WTC11 (cell line): ENCODE data around the gene KCNB1. TPM values are rescaled to one million over a fixed set of nuclear protein-coding genes. Genes with fewer than 3 reads are reported as not detected.

Source experiments
- ATAC-seq: fragments of 200-7000 bp; cut with Tn5 transposase; 2 replicates; pipeline ENCODE4 v1.10.0; 2021; ENCODE audit warnings: mild to moderate bottlenecking, moderate library complexity
- CTCF ChIA-PET: fragments of 300-600 bp; sonication (Branson Sonifier 250); formaldehyde crosslinking; loops from one replicate; lab custom pipeline; 2021; ENCODE audit warnings: antibody characterized with exemption; lab: Charles Lee
- POLR2A ChIA-PET: fragments of 350-600 bp; sonication (Branson Sonifier 250); formaldehyde crosslinking; loops from one replicate; lab custom pipeline; 2021; ENCODE audit warnings: antibody characterized with exemption; lab: Charles Lee
- DNase-seq: peaks from one replicate; pipeline ENCODE4 v3.0.0; 2021; ENCODE audit warnings: low spot score
- H3K27ac Mint-ChIP-seq: 2 replicates; pipeline ENCODE4 v1.8.0; 2021; ENCODE audit warnings: mixed read lengths
- H3K27me3 Mint-ChIP-seq: 2 replicates; pipeline ENCODE4 v1.8.0; 2021; ENCODE audit warnings: low read depth, mild to moderate bottlenecking, moderate library complexity, mixed read lengths
- H3K36me3 Mint-ChIP-seq: 2 replicates; pipeline ENCODE4 v1.8.0; 2021; ENCODE audit warnings: mixed read lengths
- H3K4me1 Mint-ChIP-seq: 2 replicates; pipeline ENCODE4 v1.8.0; 2022; ENCODE audit warnings: mixed read lengths
- H3K4me3 Mint-ChIP-seq: 2 replicates; pipeline ENCODE4 v1.8.0; 2021; ENCODE audit warnings: mild to moderate bottlenecking, moderate library complexity, mixed read lengths
- H3K9me3 Mint-ChIP-seq: 2 replicates; pipeline ENCODE4 v1.8.0; 2021; ENCODE audit warnings: mixed read lengths
- AR ChIP-seq: fragments of 250-450 bp; sonication (Bioruptor Pico); IDR thresholded peaks from 2 replicates; pipeline ENCODE4 v1.9.0; 2021; ENCODE audit warnings: mild to moderate bottlenecking
- CREB1 ChIP-seq: sonication (generic); formaldehyde crosslinking; IDR thresholded peaks from 2 replicates; pipeline ENCODE4 v1.8.0; 2023; ENCODE audit warnings: mild to moderate bottlenecking, missing genetic modification reagents
- ESRRA ChIP-seq: sonication (generic); formaldehyde crosslinking; IDR thresholded peaks from 2 replicates; pipeline ENCODE4 v1.8.1; 2022; ENCODE audit warnings: mild to moderate bottlenecking, missing genetic modification reagents, borderline replicate concordance
- FOXJ3 ChIP-seq: sonication (generic); formaldehyde crosslinking; IDR thresholded peaks from 2 replicates; pipeline ENCODE4 v1.9.0; 2021; ENCODE audit warnings: missing genetic modification reagents, mild to moderate bottlenecking, borderline replicate concordance
- FOXP4 ChIP-seq: sonication (generic); formaldehyde crosslinking; IDR thresholded peaks from 2 replicates; pipeline ENCODE4 v1.8.0; 2022; ENCODE audit warnings: mild to moderate bottlenecking, missing genetic modification reagents
- GABPB1 ChIP-seq: sonication (generic); formaldehyde crosslinking; IDR thresholded peaks from 2 replicates; pipeline ENCODE4 v1.8.1; 2023; ENCODE audit warnings: mild to moderate bottlenecking, missing genetic modification reagents
- GRHL2 ChIP-seq: fragments of 250-450 bp; sonication (Bioruptor Pico); IDR thresholded peaks from 2 replicates; pipeline ENCODE4 v1.8.0; 2022; ENCODE audit warnings: mild to moderate bottlenecking, moderate library complexity; ENCODE audit not compliant: insufficient replicate concordance, severe bottlenecking
- JAZF1 ChIP-seq: fragments of 250-450 bp; sonication (Bioruptor Pico); IDR thresholded peaks from 2 replicates; pipeline ENCODE4 v1.9.0; 2021; ENCODE audit warnings: moderate library complexity, mild to moderate bottlenecking, inconsistent platforms
- MXD4 ChIP-seq: fragments of 250-450 bp; sonication (Bioruptor Pico); IDR thresholded peaks from 2 replicates; pipeline ENCODE4 v1.8.0; 2021; ENCODE audit warnings: mild to moderate bottlenecking, moderate library complexity, borderline replicate concordance
- NFATC4 ChIP-seq: fragments of 250-450 bp; sonication (Bioruptor Pico); IDR thresholded peaks from 2 replicates; pipeline ENCODE4 v1.9.0; 2021; ENCODE audit warnings: mild to moderate bottlenecking
- NR1H2 ChIP-seq: sonication (generic); formaldehyde crosslinking; IDR thresholded peaks from 2 replicates; pipeline ENCODE4 v1.9.0; 2021; ENCODE audit warnings: mild to moderate bottlenecking, moderate library complexity, missing genetic modification reagents
- NR2C2 ChIP-seq: sonication (generic); formaldehyde crosslinking; IDR thresholded peaks from 2 replicates; pipeline ENCODE4 v1.8.0; 2022; ENCODE audit warnings: mild to moderate bottlenecking, missing genetic modification reagents
- RELA ChIP-seq: sonication (generic); formaldehyde crosslinking; IDR thresholded peaks from 2 replicates; pipeline ENCODE4 v1.8.1; 2022; ENCODE audit warnings: missing genetic modification reagents, mild to moderate bottlenecking, borderline replicate concordance
- SMAD4 ChIP-seq: sonication (generic); formaldehyde crosslinking; IDR thresholded peaks from 2 replicates; pipeline ENCODE4 v1.8.0; 2022; ENCODE audit warnings: mild to moderate bottlenecking, missing genetic modification reagents
- TP53 ChIP-seq: sonication (generic); formaldehyde crosslinking; IDR thresholded peaks from 2 replicates; pipeline ENCODE4 v1.8.1; 2023; ENCODE audit warnings: mild to moderate bottlenecking, missing genetic modification reagents
- ZBTB21 ChIP-seq: sonication (generic); formaldehyde crosslinking; IDR thresholded peaks from 2 replicates; pipeline ENCODE4 v1.8.1; 2023; ENCODE audit warnings: mild to moderate bottlenecking, missing genetic modification reagents, borderline replicate concordance
- ZBTB43 ChIP-seq: sonication (generic); formaldehyde crosslinking; IDR thresholded peaks from 2 replicates; pipeline ENCODE4 v1.8.1; 2023; ENCODE audit warnings: mild to moderate bottlenecking, missing genetic modification reagents
- ZNF232 ChIP-seq: sonication (generic); formaldehyde crosslinking; IDR thresholded peaks from 2 replicates; pipeline ENCODE4 v1.8.0; 2022; ENCODE audit warnings: mild to moderate bottlenecking, missing genetic modification reagents
- ZNF425 ChIP-seq: fragments of 250-450 bp; sonication (Bioruptor Pico); conservative IDR thresholded peaks from 2 replicates; pipeline ENCODE4 v1.9.0; 2021; ENCODE audit warnings: mild to moderate bottlenecking
- ZNF512 ChIP-seq: sonication (generic); formaldehyde crosslinking; IDR thresholded peaks from 2 replicates; pipeline ENCODE4 v1.8.1; 2022; ENCODE audit warnings: missing genetic modification reagents, borderline replicate concordance
- total RNA-seq: library from RNA; stranded (reverse); gene quantifications from 3 replicates; pipeline ENCODE4 v1.2.3, GENCODE V29; 2021

The KCNB1 gene
- total RNA-seq, 1 experiment from 2014 or later, result 1.1 TPM

- ChIA-PET CTCF (interaction anchor here (1.0 kb wide), 1 partner anchor 11 kb away, joined by 3 read pairs; no protein-coding TSS in a partner anchor), POLR2A (no interaction called here)
- peak; percentile 88 for ATAC-seq
- Mint-ChIP-seq H3K27me3 (no peaks in the 10 kb centered on the region), H3K9me3 (peaks cover 4% of the 10 kb centered on the region), H3K27ac (no peak overlapping the region), H3K36me3 (peaks cover 23% of the 10 kb centered on the region), H3K4me3 (no peak overlapping the region), H3K4me1 (peaks cover 10% of the 10 kb centered on the region)
- no peak for DNase-seq
- no peak for TF ChIP-seq ZNF232 (CRISPR knock-in tag)
- TF ChIP-seq MXD4, result no peak
- no peak for TF ChIP-seq ZBTB43 (CRISPR knock-in tag)
- no peak for TF ChIP-seq NR1H2 (CRISPR knock-in tag)
- TF ChIP-seq ESRRA (CRISPR knock-in tag), result no peak
These were observed 37.4 kb upstream of the KCNB1 start for GRCh38 chr20:49519777-49520359.

- peak; percentile 46 for ATAC-seq
- H3K27me3 Mint-ChIP-seq, result no peaks in the 10 kb centered on the region
These were observed 36.8 kb upstream of the KCNB1 start for GRCh38 chr20:49519212-49519712.

GRCh38 chr20:49518576-49518975, 36.1 kb upstream of the KCNB1 start:
- Mint-ChIP-seq H3K4me3 (no peak overlapping the region), H3K27ac (no peak overlapping the region), H3K27me3 (no peaks in the 10 kb centered on the region), H3K9me3 (no peaks in the 10 kb centered on the region), H3K4me1 (peaks cover 10% of the 10 kb centered on the region), H3K36me3 (peaks cover 17% of the 10 kb centered on the region)
- CTCF ChIA-PET, result interaction anchor here (1.0 kb wide), 1 partner anchor 10 kb away, joined by 3 read pairs; no protein-coding TSS in a partner anchor
- DNase-seq, result no peak
- POLR2A ChIA-PET, result no interaction called here
- ATAC-seq, result no peak
- TF ChIP-seq ZNF512 (CRISPR knock-in tag), result no peak
- TF ChIP-seq FOXJ3 (CRISPR knock-in tag), result no peak
- TF ChIP-seq NR2C2 (CRISPR knock-in tag), result no peak
- no peak for TF ChIP-seq ZNF425 (CRISPR knock-in tag)
- no peak for TF ChIP-seq SMAD4 (CRISPR knock-in tag)
- no peak for TF ChIP-seq NFATC4 (CRISPR knock-in tag)
- TF ChIP-seq GABPB1 (CRISPR knock-in tag), result no peak
- no peak for TF ChIP-seq ZBTB21 (CRISPR knock-in tag)
- TF ChIP-seq CREB1, result no peak
- no peak for TF ChIP-seq RELA (CRISPR knock-in tag)
- no peak for TF ChIP-seq FOXP4

More at GRCh38 chr20:49519212-49519712, 36.8 kb upstream of the KCNB1 start:
- CTCF ChIA-PET, result interaction anchor here (1.0 kb wide), 1 partner anchor 10 kb away, joined by 3 read pairs; no protein-coding TSS in a partner anchor
- peaks cover 19% of the 10 kb centered on the region for H3K36me3 Mint-ChIP-seq
- H3K9me3 Mint-ChIP-seq, result no peaks in the 10 kb centered on the region
- no peak overlapping the region for H3K27ac Mint-ChIP-seq
- H3K4me3 Mint-ChIP-seq, result no peak overlapping the region
- POLR2A ChIA-PET, result no interaction called here
- no peak for DNase-seq
- TF ChIP-seq TP53 (no peak), AR (no peak), FOXJ3 (CRISPR knock-in tag) (no peak), GRHL2 (CRISPR knock-in tag) (no peak), JAZF1 (CRISPR knock-in tag) (no peak)
- TF ChIP-seq, all 79 proteins: peak for 0
- H3K4me1 Mint-ChIP-seq, result peaks cover 10% of the 10 kb centered on the region
